Vein endothelial cell (primary cell): ENCODE data around the gene GALNT1. TPM values are rescaled to one million over a fixed set of nuclear protein-coding genes. Genes with fewer than 3 reads are reported as not detected.

Source experiments
- total RNA-seq: library from RNA; depleted of rRNA; stranded (reverse); fragments of >200 nt; gene quantifications from 2 replicates; pipeline ENCODE4 v1.2.3, GENCODE V29; 2012

Gene GALNT1
- 239 and 261 TPM in 2 replicates for total RNA-seq

DNA sequence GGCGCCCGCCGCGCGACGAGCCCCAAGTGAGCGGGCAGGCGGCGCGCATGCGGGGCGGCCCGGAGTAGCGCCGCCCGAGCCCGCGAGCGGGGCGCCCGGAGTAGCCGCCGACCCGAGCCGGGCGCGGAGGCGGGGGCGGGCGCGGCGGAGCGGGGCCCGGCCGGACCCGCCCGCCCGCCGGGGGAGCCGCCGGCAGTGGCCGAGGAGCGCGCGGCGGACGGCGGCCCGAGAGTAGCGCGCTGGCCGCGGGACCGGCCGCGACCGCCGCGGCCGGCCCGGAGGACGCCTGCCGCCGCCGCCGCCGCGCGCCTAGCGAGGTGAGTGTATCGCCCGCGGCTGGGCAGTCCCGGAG is at the start of gene GALNT1:
GALNT1 (plus strand) TSS at position 195 of the 352 bp plus-strand sequence. CDS start 72,923 bp downstream, outside the sequence.

Other genes starting within 250 kb of the GALNT1 start
- gene ZNF24, start 237.3 kb upstream of the GALNT1 start, total RNA-seq = 32.1 and 32.7 TPM in 2 replicates
- gene ZNF396, start 204.4 kb upstream of the GALNT1 start, total RNA-seq = 0.29 and 0.33 TPM in 2 replicates
- 18.0 and 20.2 TPM in 2 replicates for gene INO80C, start 83.8 kb upstream of the GALNT1 start, total RNA-seq